Psoas muscle (tissue), 8 donors: Measurements from ENCODE around the gene GNAI2. TPM values are rescaled to one million over a fixed set of nuclear protein-coding genes. Genes with fewer than 3 reads are reported as not detected.
A peak's percentile ranks its signal among the peaks of the same experiment; 100 is the strongest.

Experiments used
- ATAC-seq, 4 donors: fragments of 200-7000 bp; cut with Tn5 transposase; one replicate each; pipeline ENCODE4 v1.9.1; 2020; ENCODE audit warnings: moderate library complexity in 3 of 4, mild to moderate bottlenecking in 2 of 4
- DNase-seq, 2 donors: peaks; one replicate each; pipeline ENCODE4 v3.0.0-alpha.2; 2020
- H3K27ac ChIP-seq: fragments of 200-600 bp; one replicate; pipeline ENCODE4 v1.8.0; 2022
- H3K27me3 ChIP-seq, 3 donors: fragments of 200-600 bp in 1 of 3; one replicate each; pipeline versions ENCODE4 v1.6.1 to v1.8.0; 2013 to 2022; ENCODE audit warnings: low read length in 2 of 3, mild to moderate bottlenecking in 2 of 3, moderate library complexity in 1 of 3; ENCODE audit not compliant: insufficient read depth in 3 of 3
- H3K36me3 ChIP-seq, 2 donors: fragments of 200-600 bp in 1 of 2; one replicate each; pipeline versions ENCODE4 v1.6.1 to v1.8.0; 2013 to 2022; ENCODE audit warnings: low read depth in 1 of 2, mild to moderate bottlenecking in 1 of 2, moderate library complexity in 1 of 2; ENCODE audit not compliant: insufficient read depth in 1 of 2
- H3K4me1 ChIP-seq: fragments of 200-600 bp; one replicate; pipeline ENCODE4 v1.8.0; 2022
- H3K4me3 ChIP-seq: fragments of 200-600 bp; one replicate; pipeline ENCODE4 v1.8.0; 2022; ENCODE audit warnings: mild to moderate bottlenecking
- H3K9me3 ChIP-seq: fragments of 200-600 bp; one replicate; pipeline ENCODE4 v1.8.0; 2022
- CTCF ChIP-seq: fragments of 200-600 bp; IDR thresholded peaks from one replicate; pipeline ENCODE4 v1.8.0; 2022; ENCODE audit warnings: antibody characterized with exemption
- WGBS, 3 donors: extraction: QIAGEN DNeasy Blood & Tissue Kit; methylation state at CpG; one replicate each; pipeline versions ENCODE4 v1.1.6 to v1.1.7; 2013; 5-methylcytosine and 5-hydroxymethylcytosine counted together
- intact Hi-C, 2 donors: fragments of 100-400 bp; cut with DNase I; formaldehyde crosslinking; loops; one replicate each; pipeline versions ENCODE4 v1.11.0 to v1.14.2; 2022
- polyA plus RNA-seq, 3 donors: library from polyadenylated mRNA; stranded (reverse); fragments of 200-250 nt; gene quantifications; one replicate each; pipeline ENCODE4 v1.2.3, GENCODE V29; 2013
- total RNA-seq, 4 donors: library from RNA; stranded (reverse); fragmentation: NEBNext Ultra II Directional in 2 of 4; extraction: Animal tissue kit (Norgen Biotek cat#: 25700) in 2 of 4; gene quantifications; one replicate each; pipeline versions ENCODE4 v1.2.1 to v1.2.4, GENCODE V29; 2021 to 2023
- donor health status: healthy with polysubstance abuse.
- donor health status: DM: no; HTN: no; CAD: no; lungs with moderate emphysema.
- donor health status: Bipolar disorder and iron deficiency.
- donor health status: healthy.
- donor health status: DM: yes; HTN: yes; CAD: no.
- donor health status: DM: no; HTN: no; CAD: no.
- donor health status: DM: no; HTN: no; CAD: no.
- donor health status: DM: yes; HTN: yes; CAD: no.

Gene GNAI2
- total and polyA plus RNA-seq, 7 donors, result 39.4 to 93.9 (median 57.6) TPM

DNA sequence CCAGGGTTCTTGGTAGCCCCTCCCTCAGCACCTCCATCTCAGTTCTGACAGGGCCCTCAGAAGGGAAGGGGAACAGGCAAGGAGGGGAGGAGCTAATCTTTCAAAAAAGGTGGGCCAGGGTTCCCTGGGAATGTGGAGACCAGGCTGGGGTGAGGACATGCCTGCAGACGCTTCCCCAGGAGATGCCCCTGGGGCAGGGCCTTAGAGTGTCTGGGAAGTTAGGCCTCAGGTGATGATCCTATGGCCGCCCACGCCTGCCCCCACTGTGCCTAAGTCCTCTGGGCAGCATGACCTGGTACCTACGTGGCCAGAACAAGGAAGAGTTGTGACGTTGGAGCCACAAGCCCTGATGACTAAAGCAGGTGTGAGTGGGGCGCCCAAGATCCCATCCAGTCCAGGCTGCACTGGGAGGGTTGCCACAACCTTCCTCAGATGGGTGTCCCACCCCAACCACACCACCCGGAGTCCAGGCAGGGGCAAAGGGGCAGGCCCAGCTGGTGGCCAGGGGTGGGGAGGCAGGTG is 29.0 kb downstream of the GNAI2 start:
- DNase-seq (no peak), ATAC-seq (no peak)
- intact Hi-C loops, result loop anchor here in 1 of 2 donors (5.0 to 10.0 kb wide), 2 partner anchors 62 to 280 kb away; partner anchors contain the start of gene TUSC2
- Histone ChIP-seq H3K27me3 (no peaks in the 10 kb centered on the region), H3K36me3 (no peaks in the 10 kb centered on the region), H3K4me1 (peaks cover 50% of the 10 kb centered on the region), H3K27ac (peak overlapping the region; percentile 63), H3K4me3 (no peak overlapping the region), H3K9me3 (no peaks in the 10 kb centered on the region)
- 52 to 56% (median 54%) methylated on average over 7 of the region's 7 CpGs for WGBS, 3 donors
- TF ChIP-seq CTCF, result no peak

GRCh38 chr3:50265571-50265970 is 29.6 kb downstream of the GNAI2 start:
- Histone ChIP-seq H3K4me3 (no peak overlapping the region), H3K4me1 (peaks cover 54% of the 10 kb centered on the region), H3K36me3 (no peaks in the 10 kb centered on the region), H3K27me3 (no peaks in the 10 kb centered on the region), H3K9me3 (no peaks in the 10 kb centered on the region), H3K27ac (peak overlapping the region; percentile 63)
- no peak for TF ChIP-seq CTCF
- 17 to 54% (median 32%) methylated on average over 1 of the region's 1 CpG for WGBS, 3 donors
- intact Hi-C loops, result loop anchor here in 1 of 2 donors (10.0 kb wide), 1 partner anchor 279 kb away; no protein-coding TSS in a partner anchor
- ATAC-seq (no peak), DNase-seq (no peak)

GRCh38 chr3:50266017-50266416 is 30.0 kb downstream of the GNAI2 start:
- DNase-seq (no peak), ATAC-seq (no peak)
- 69 to 71% (median 70%) methylated on average over 6 of the region's 6 CpGs for WGBS, 3 donors
- Histone ChIP-seq H3K36me3 (no peaks in the 10 kb centered on the region), H3K4me1 (peaks cover 49% of the 10 kb centered on the region), H3K9me3 (no peaks in the 10 kb centered on the region), H3K4me3 (no peak overlapping the region), H3K27me3 (no peaks in the 10 kb centered on the region), H3K27ac (peak overlapping the region; percentile 63)
- intact Hi-C loops, result loop anchor here in 1 of 2 donors (10.0 kb wide), 1 partner anchor 279 kb away; no protein-coding TSS in a partner anchor
- no peak for TF ChIP-seq CTCF

- Histone ChIP-seq H3K9me3 (no peaks in the 10 kb centered on the region), H3K27ac (peak overlapping the region; percentile 82), H3K27me3 (no peaks in the 10 kb centered on the region), H3K36me3 (no peaks in the 10 kb centered on the region), H3K4me3 (peak overlapping the region; percentile 72), H3K4me1 (peaks cover 48% of the 10 kb centered on the region)
- 54 to 67% (median 57%) methylated on average over 7 of the region's 7 CpGs for WGBS, 3 donors
- DNase-seq, result no peak
- peak in 1 of 4 donors; percentile 7 for ATAC-seq
- intact Hi-C loops, result loop anchor here in 1 of 2 donors (10.0 kb wide), 1 partner anchor 278 kb away; no protein-coding TSS in a partner anchor
- no peak for TF ChIP-seq CTCF
Observed at GRCh38 chr3:50266836-50267235, 30.8 kb downstream of the GNAI2 start.
